RKO (cell line): ENCODE measurements around the gene PRMT3.
"Not testable (repeated sequence)": the region's sequence is repeated elsewhere in the genome, so short reads cannot be mapped to it uniquely, and the experiment has no call there.

Source experiments
- DNase-seq: peaks from one replicate; pipeline ENCODE4 v3.0.0-alpha.2; 2016; ENCODE audit warnings: low spot score

Gene PRMT3

GRCh38 chr11:20518323-20518834 lies 130.9 kb downstream of the PRMT3 start:
- DNase-seq = no peak

GRCh38 chr11:20522536-20522935 lies 135.0 kb downstream of the PRMT3 start:
- DNase-seq = no peak

GRCh38 chr11:20529757-20530156 lies 142.2 kb downstream of the PRMT3 start:
- no peak for DNase-seq

DNA sequence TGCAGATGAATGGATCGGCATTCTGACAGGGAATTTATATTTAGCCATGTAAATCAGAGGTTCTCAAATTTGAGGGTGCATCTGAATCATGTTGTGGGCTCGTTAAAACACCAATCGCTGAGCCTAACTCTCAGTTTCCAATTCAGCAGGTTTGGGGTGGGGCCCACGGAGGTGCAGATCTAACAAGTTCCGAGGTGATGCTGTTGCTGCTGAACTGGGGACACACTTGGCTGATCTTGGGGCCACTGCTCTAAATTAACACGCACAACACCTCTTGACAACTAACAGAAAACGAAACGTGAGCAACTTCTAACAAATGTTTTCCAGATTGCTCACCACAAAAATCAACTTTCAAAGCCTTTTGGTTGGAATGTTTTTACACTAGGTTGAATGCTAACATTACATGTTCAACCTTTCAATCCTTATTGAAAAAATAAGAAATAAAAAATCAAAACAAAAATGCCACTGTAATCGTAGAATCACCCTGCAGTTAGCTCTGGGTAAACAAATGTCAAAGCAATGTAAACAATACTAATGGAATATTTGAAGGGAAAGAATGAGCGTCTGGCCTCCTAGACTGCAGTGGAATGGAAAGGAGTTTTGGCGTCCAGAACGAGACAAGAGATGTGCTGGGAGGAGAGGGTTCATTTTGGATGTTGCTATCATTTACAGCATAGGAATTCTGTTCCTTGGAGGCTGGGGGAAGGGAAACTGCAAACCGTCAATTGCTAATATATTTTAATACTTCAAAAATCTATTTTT lies 143.6 kb downstream of the PRMT3 start:
- no peak for DNase-seq

DNA sequence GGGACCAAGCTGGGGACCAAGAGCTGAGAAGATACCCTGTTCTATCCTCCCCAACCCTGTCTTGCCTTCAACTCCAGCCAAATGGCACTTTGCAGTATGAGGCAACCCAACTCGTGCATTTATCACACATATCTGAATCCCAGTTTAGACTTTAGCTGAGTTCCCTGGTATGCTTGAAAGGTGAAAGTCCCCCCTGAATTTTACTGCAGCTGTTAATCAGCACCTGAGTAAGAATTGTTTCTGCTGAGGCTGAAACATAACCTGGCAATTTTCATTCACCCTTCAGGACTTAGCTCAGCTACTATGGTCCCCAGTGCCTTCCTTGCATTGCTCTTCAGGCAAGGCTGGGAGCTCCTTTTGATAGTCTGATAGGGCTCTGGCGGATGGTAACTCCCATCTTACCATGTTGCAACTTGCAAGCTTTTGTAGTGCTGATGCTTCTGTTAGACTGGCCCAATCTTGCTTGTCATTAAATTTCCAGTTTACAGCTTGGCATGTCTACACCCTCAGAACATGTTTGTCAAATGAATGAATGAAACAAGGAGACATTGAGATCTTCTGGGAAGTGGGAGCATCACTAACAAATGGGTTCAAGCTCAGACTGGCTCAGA lies 147.9 kb downstream of the PRMT3 start:
- DNase-seq = no peak

DNA sequence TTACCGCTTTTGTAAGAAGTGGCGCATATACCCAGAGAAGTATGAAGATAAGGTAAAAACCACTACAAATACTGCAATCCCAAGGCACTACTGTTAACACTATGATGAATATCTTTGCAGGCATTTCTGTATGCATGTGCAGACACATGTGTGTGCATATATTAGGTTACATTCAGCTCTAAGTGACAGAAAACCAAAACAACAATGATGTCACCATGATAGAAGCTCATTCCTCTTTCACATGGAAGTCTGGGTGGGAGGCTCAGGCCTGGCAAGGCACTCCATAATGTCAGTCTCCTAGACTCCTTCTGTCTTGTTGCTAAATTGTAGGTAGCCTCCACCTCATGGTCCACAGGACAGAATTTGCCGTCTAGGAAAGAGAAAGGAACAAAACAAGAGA lies 148.8 kb downstream of the PRMT3 start:
- DNase-seq = no peak

GRCh38 chr11:20536784-20537183 lies 149.3 kb downstream of the PRMT3 start:
- no peak for DNase-seq

DNA sequence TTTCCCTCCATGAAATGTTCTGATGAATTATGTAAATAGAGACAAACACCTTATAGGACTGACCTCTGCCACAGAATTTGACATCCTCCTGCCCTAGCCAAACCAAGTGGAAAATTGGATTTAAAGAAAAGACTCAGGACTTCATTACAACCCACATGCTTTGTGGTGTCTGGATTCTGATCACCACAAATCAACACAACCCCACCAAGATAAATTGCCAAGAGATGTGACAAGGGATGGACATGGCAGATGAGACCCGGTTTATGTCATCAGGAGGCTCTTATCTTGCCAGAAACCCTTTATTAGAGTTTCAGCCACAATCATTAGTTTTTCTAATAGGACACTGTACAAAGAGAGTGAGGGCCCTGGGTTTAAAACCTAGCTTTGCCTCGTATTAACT lies 154.0 kb downstream of the PRMT3 start:
- DNase-seq = no peak

DNA sequence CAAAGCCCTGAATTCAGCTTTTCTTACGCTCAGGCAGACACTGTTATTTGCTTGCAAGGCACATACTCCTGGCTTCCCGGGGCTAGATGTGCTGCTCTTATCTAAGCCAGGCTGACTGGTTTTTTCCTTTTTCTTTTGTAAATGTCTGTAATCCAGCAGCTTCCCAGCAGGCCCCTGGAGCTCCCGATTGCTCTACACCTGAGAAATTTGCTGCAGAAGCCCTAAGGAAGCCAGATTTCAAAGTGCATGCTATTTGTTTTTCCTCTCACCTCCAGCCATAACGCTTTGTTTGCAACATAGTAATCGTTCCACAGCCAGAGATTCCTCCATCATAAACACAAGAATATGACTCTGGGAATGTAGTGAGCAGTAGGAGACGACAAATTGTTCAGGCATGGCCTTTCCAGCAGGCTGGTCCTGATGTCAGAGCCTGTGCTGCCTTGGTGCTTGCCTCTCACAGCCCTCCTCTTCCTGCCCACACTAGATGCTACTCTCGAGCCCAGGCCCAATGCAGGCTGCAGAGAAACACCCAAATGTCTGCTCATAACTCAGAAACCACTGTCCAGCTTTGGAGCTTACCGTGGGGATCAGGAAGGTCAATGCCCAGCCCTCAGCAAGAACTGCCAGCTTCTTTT lies 157.2 kb downstream of the PRMT3 start:
- DNase-seq = no peak

- no peak for DNase-seq
Measured at GRCh38 chr11:20547411-20547810, 159.9 kb downstream of the PRMT3 start.

DNA sequence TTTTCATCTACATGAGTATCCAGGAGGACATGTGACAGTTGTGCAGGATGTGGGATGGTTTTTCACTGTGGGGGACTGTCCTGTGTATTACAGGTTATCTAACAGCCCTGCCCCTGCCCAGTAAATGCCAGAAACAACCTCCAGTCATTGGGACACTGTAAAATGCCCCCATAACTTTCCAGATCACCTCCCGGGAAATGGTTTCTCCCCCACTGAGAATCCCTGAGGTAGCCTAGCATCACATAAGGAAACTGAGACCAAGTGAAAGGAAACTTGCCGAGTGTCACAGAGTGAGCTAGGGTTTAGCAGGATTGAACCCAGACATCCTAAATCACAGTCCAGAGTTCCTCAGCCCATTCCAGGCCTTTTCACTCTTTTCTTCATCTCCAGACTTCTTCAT lies 163.6 kb downstream of the PRMT3 start:
- no peak for DNase-seq

- DNase-seq = no peak
Measured at GRCh38 chr11:20555783-20556182, 168.3 kb downstream of the PRMT3 start.

DNA sequence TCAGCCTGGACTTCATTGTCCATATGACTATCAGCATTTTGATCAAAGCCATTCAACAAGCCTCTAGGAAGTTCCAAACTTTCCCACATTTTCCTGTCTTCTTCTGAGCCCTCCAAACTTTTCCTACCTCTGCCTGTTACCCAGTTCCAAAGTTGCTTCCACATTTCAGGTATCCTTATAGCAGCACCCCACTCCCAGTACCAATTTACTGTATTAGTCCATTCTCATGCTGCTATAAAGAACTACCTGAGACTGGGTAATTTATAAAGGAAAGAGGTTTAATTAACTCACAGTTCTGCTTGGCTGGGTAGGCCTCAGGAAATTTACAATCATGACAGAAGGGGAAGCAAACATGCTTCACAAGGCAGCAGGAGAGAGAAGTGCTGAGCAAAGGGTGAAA lies 168.9 kb downstream of the PRMT3 start:
- not testable (repeated sequence) for DNase-seq

DNA sequence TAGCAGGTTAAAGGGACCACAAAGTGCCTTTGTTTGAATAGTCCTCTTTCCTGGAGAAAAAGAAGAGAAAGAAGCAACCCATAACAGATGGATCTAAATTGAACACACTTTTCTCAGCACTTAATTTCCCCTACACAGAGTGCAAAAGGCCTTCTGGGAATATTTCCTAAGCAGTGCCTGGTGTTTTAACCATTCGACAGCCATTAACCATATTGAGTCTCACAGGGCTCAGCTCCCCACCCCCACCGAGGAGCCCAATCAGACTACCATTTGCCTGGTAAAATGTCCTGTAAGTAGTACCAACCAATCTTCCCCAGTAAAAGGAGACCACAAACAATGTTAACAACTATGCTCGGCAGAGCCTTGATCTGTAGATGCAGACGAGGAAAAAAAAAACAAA lies 171.2 kb downstream of the PRMT3 start:
- DNase-seq = no peak
